SU-DHL-6 (cell line): ENCODE measurements around the gene S1PR1.

Experiments
- CTCF ChIP-seq: fragments of 200-600 bp; sonication (generic); IDR thresholded peaks from one replicate; pipeline ENCODE4 v1.5.1; 2017; ENCODE audit warnings: antibody characterized with exemption, mild to moderate bottlenecking, low read length, moderate library complexity; ENCODE audit not compliant: insufficient read depth, poor library complexity, severe bottlenecking
- EZH2phosphoT487 ChIP-seq: fragments of 200-600 bp; sonication (generic), shearing (Covaris generic); conservative IDR thresholded peaks from 2 replicates; pipeline ENCODE4 v1.6.1; 2018; ENCODE audit warnings: mild to moderate bottlenecking, antibody characterized with exemption, low read length, moderate library complexity, mixed read lengths

- no peak for TF ChIP-seq CTCF
- TF ChIP-seq EZH2phosphoT487 = no peak
Observed at GRCh38 chr1:101284021-101284420, 47.2 kb downstream of the S1PR1 start.
